Neuronal stem cell (in vitro differentiated cells): ENCODE results near the gene TMEM151B.

ENCODE experiments used
- DNase-seq: peaks from one replicate; pipeline ENCODE4 v3.0.0-alpha.2; 2013; ENCODE audit warnings: low spot score
- H2AFZ ChIP-seq: one replicate; pipeline ENCODE4 v1.6.1; 2013; ENCODE audit warnings: mild to moderate bottlenecking, low read length, inconsistent platforms
- H2AK5ac ChIP-seq: 2 replicates; pipeline ENCODE4 v1.6.1; 2013; ENCODE audit warnings: low read depth, mild to moderate bottlenecking, inconsistent platforms, low read length, moderate library complexity, mixed read lengths
- H2BK120ac ChIP-seq: 2 replicates; pipeline ENCODE4 v1.6.1; 2013; ENCODE audit warnings: low read depth, mild to moderate bottlenecking, inconsistent platforms, low read length, moderate library complexity, mixed read lengths
- H2BK12ac ChIP-seq: one replicate; pipeline ENCODE4 v1.6.1; 2013; ENCODE audit warnings: low read length, inconsistent platforms
- H2BK15ac ChIP-seq: 2 replicates; pipeline ENCODE4 v1.6.1; 2013; ENCODE audit warnings: mild to moderate bottlenecking, low read length, inconsistent platforms, mixed read lengths
- H2BK5ac ChIP-seq: one replicate; pipeline ENCODE4 v1.6.1; 2013; ENCODE audit warnings: inconsistent platforms, mild to moderate bottlenecking, low read length, moderate library complexity
- H3K14ac ChIP-seq: one replicate; pipeline ENCODE4 v1.6.1; 2013; ENCODE audit warnings: low read length, inconsistent platforms
- H3K18ac ChIP-seq: 2 replicates; pipeline ENCODE4 v1.6.1; 2013; ENCODE audit warnings: low read length, inconsistent platforms
- H3K23ac ChIP-seq: 2 replicates; pipeline ENCODE4 v1.6.1; 2013; ENCODE audit warnings: low read depth, mild to moderate bottlenecking, mixed read lengths, low read length, inconsistent platforms; ENCODE audit not compliant: poor library complexity
- H3K27ac ChIP-seq: replicated peaks from 3 replicates; pipeline ENCODE4 v1.5.1; 2013; ENCODE audit warnings: low read length, inconsistent platforms
- H3K27me3 ChIP-seq, 3 experiments: 2 replicates each; pipeline ENCODE4 v1.6.1; 2013; ENCODE audit warnings: low read length in 3 of 3, mild to moderate bottlenecking in 2 of 3, inconsistent platforms in 1 of 3, low read depth in 1 of 3, mixed read lengths in 1 of 3, moderate library complexity in 1 of 3; ENCODE audit not compliant: control insufficient read depth in 3 of 3, insufficient read depth in 3 of 3
- H3K36me3 ChIP-seq, 2 donors: replicated peaks in 1 of 2; 2 replicates each; pipeline ENCODE4 v1.6.1; 2013; ENCODE audit warnings: low read length in 2 of 2; ENCODE audit not compliant: control insufficient read depth in 2 of 2, insufficient read depth in 2 of 2
- H3K4ac ChIP-seq: 2 replicates; pipeline ENCODE4 v1.6.1; 2013; ENCODE audit warnings: inconsistent platforms, mild to moderate bottlenecking, low read length, moderate library complexity
- H3K4me1 ChIP-seq, 2 donors: 1 replicate in 1 of 2; 2 replicates in 1 of 2; pipeline ENCODE4 v1.6.1; 2013; ENCODE audit warnings: low read length in 2 of 2, low read depth in 1 of 2; ENCODE audit not compliant: control insufficient read depth in 2 of 2, insufficient read depth in 1 of 2
- H3K4me2 ChIP-seq: one replicate; pipeline ENCODE4 v1.6.1; 2013; ENCODE audit warnings: mild to moderate bottlenecking, low read length, inconsistent platforms; ENCODE audit not compliant: insufficient read depth, poor library complexity, severe bottlenecking
- H3K4me3 ChIP-seq, 2 donors: 2 replicates each; pipeline ENCODE4 v1.5.1; 2013; ENCODE audit warnings: low read length in 2 of 2, mild to moderate bottlenecking in 2 of 2, inconsistent platforms in 1 of 2, moderate library complexity in 1 of 2
- H3K79me1 ChIP-seq: one replicate; pipeline ENCODE4 v1.6.1; 2013; ENCODE audit warnings: low read depth, mild to moderate bottlenecking, inconsistent platforms, low read length, moderate library complexity
- H3K9ac ChIP-seq: one replicate; pipeline ENCODE4 v1.6.1; 2013; ENCODE audit warnings: mild to moderate bottlenecking, low read depth, low read length, inconsistent platforms; ENCODE audit not compliant: poor library complexity
- H3K9me3 ChIP-seq, 2 donors: replicated peaks in 1 of 2; 2 replicates each; pipeline versions ENCODE3 to v1.6.1; 2013; ENCODE audit warnings: low read length in 2 of 2, mild to moderate bottlenecking in 2 of 2, inconsistent platforms in 1 of 2, low read depth in 1 of 2, mixed read lengths in 1 of 2, moderate library complexity in 1 of 2; ENCODE audit not compliant: control insufficient read depth in 2 of 2, insufficient read depth in 1 of 2
- H4K8ac ChIP-seq: one replicate; pipeline ENCODE4 v1.6.1; 2013; ENCODE audit warnings: low read depth, mild to moderate bottlenecking, inconsistent platforms, low read length, moderate library complexity
- H4K91ac ChIP-seq: one replicate; pipeline ENCODE4 v1.6.1; 2013; ENCODE audit warnings: low read length, low read depth, mild to moderate bottlenecking, inconsistent platforms; ENCODE audit not compliant: poor library complexity
- WGBS, 2 donors: extraction: QIAGEN DNeasy Blood & Tissue Kit; methylation state at CpG; one replicate each; pipeline ENCODE4 v1.1.7; 2013; ENCODE audit warnings: missing lambda C conversion rate in 2 of 2, mixed read lengths in 1 of 2; ENCODE audit not compliant: insufficient read length in 2 of 2, insufficient replicate concordance in 1 of 2; ENCODE audit errors: extremely low coverage in 2 of 2; 5-methylcytosine and 5-hydroxymethylcytosine counted together

The TMEM151B gene

GRCh38 chr6:44227148-44227793, 43.0 kb upstream of the TMEM151B start:
- Histone ChIP-seq H2BK5ac (no peak overlapping the region), H2BK15ac (no peak overlapping the region), H2AFZ (no peak overlapping the region), H3K27ac (no peak overlapping the region), H3K14ac (no peak overlapping the region), H3K4me1 (peaks cover 35 to 37% of the 10 kb centered on the region in 2 donors), H3K36me3 (peaks cover 8 to 43% of the 10 kb centered on the region in 2 donors), H3K23ac (peak overlapping the region; percentile 25), H4K8ac (no peak overlapping the region), H4K91ac (no peak overlapping the region), H3K79me1 (peaks cover 9% of the 10 kb centered on the region), H3K9me3 (no peaks in the 10 kb centered on the region), H2AK5ac (peak overlapping the region; percentile 50), H3K4me2 (peak overlapping the region; percentile 12), H3K4me3 (peak overlapping the region in 1 of 2 donors; percentile 20), H3K4ac (no peak overlapping the region), H2BK120ac (no peak overlapping the region), H3K18ac (peak overlapping the region; percentile 85), H3K27me3 (peaks cover 0 to 2% (median 0%) of the 10 kb centered on the region in 3 experiments), H3K9ac (peak overlapping the region; percentile 60), H2BK12ac (no peak overlapping the region)
- no CpG with 5 or more reads among the region's 7 CpGs for WGBS, 2 donors
- no peak for DNase-seq

- Histone ChIP-seq H2AK5ac (no peak overlapping the region), H3K23ac (no peak overlapping the region), H2BK5ac (no peak overlapping the region), H3K27ac (no peak overlapping the region), H3K4me3 (no peak overlapping the region), H4K8ac (no peak overlapping the region), H3K79me1 (peaks cover 9% of the 10 kb centered on the region), H3K4me2 (no peak overlapping the region), H3K18ac (no peak overlapping the region), H3K36me3 (peaks cover 13 to 51% of the 10 kb centered on the region in 2 donors), H2BK12ac (no peak overlapping the region), H3K9ac (no peak overlapping the region), H3K4ac (no peak overlapping the region), H2AFZ (no peak overlapping the region), H4K91ac (no peak overlapping the region), H3K4me1 (peaks cover 30% of the 10 kb centered on the region in 2 donors), H3K27me3 (peaks cover 0 to 2% (median 0%) of the 10 kb centered on the region in 3 experiments), H2BK120ac (no peak overlapping the region), H2BK15ac (no peak overlapping the region), H3K14ac (no peak overlapping the region), H3K9me3 (no peaks in the 10 kb centered on the region)
- WGBS, 2 donors, result no CpG with 5 or more reads among the region's 6 CpGs
- no peak for DNase-seq
Observed at GRCh38 chr6:44228031-44228430, 42.2 kb upstream of the TMEM151B start.

GRCh38 chr6:44228433-44228832, 41.8 kb upstream of the TMEM151B start:
- Histone ChIP-seq H2BK5ac (no peak overlapping the region), H2BK120ac (no peak overlapping the region), H4K8ac (no peak overlapping the region), H3K23ac (no peak overlapping the region), H3K9me3 (no peaks in the 10 kb centered on the region), H3K14ac (no peak overlapping the region), H3K4me1 (peaks cover 30% of the 10 kb centered on the region in 2 donors), H2BK12ac (no peak overlapping the region), H2AK5ac (no peak overlapping the region), H4K91ac (no peak overlapping the region), H3K27ac (no peak overlapping the region), H2AFZ (no peak overlapping the region), H3K18ac (no peak overlapping the region), H3K4me3 (no peak overlapping the region), H3K4me2 (no peak overlapping the region), H3K36me3 (peaks cover 16 to 55% of the 10 kb centered on the region in 2 donors), H3K27me3 (peaks cover 0 to 2% (median 0%) of the 10 kb centered on the region in 3 experiments), H3K9ac (no peak overlapping the region), H3K79me1 (peaks cover 9% of the 10 kb centered on the region), H3K4ac (no peak overlapping the region), H2BK15ac (no peak overlapping the region)
- no CpG with 5 or more reads among the region's 7 CpGs for WGBS, 2 donors
- DNase-seq, result no peak

GRCh38 chr6:44228836-44229235, 41.4 kb upstream of the TMEM151B start:
- H2AK5ac ChIP-seq, result no peak overlapping the region
- no peak overlapping the region for H2BK120ac ChIP-seq
- H3K4me2 ChIP-seq, result no peak overlapping the region
- no peak overlapping the region for H3K14ac ChIP-seq
- H3K4me3 ChIP-seq, result no peak overlapping the region
- H3K27me3 ChIP-seq, result peaks cover 0 to 2% (median 0%) of the 10 kb centered on the region in 3 experiments
- H4K8ac ChIP-seq, result no peak overlapping the region
- H2BK15ac ChIP-seq, result no peak overlapping the region
- H3K9me3 ChIP-seq, result no peaks in the 10 kb centered on the region
- no peak overlapping the region for H4K91ac ChIP-seq
- peaks cover 19 to 59% of the 10 kb centered on the region in 2 donors for H3K36me3 ChIP-seq
- no peak overlapping the region for H3K9ac ChIP-seq
- no peak overlapping the region for H3K4ac ChIP-seq
- no CpG with 5 or more reads among the region's 5 CpGs for WGBS, 2 donors
- H3K4me1 ChIP-seq, result peaks cover 30% of the 10 kb centered on the region in 2 donors
- H2BK5ac ChIP-seq, result no peak overlapping the region
- H3K18ac ChIP-seq, result no peak overlapping the region
- H2BK12ac ChIP-seq, result no peak overlapping the region
- no peak overlapping the region for H3K27ac ChIP-seq
- no peak overlapping the region for H3K23ac ChIP-seq
- H2AFZ ChIP-seq, result no peak overlapping the region
- peaks cover 9% of the 10 kb centered on the region for H3K79me1 ChIP-seq
- DNase-seq, result no peak
